Neuron (in vitro differentiated cells): ENCODE results near the gene ROGDI.

Experiments
- H2AFZ ChIP-seq: one replicate; pipeline ENCODE4 v1.6.1; 2013; ENCODE audit warnings: low read depth, mild to moderate bottlenecking, inconsistent platforms, low read length, moderate library complexity
- H3K27me3 ChIP-seq: one replicate; pipeline ENCODE4 v1.6.1; 2013; ENCODE audit warnings: low read length; ENCODE audit not compliant: insufficient read depth
- H3K36me3 ChIP-seq: one replicate; pipeline ENCODE4 v1.6.1; 2013; ENCODE audit warnings: low read length; ENCODE audit not compliant: insufficient read depth
- H3K4me1 ChIP-seq: one replicate; pipeline ENCODE4 v1.6.1; 2013; ENCODE audit warnings: low read length; ENCODE audit not compliant: insufficient read depth
- H3K4me3 ChIP-seq: 2 replicates; pipeline ENCODE4 v1.5.1; 2013; ENCODE audit warnings: mild to moderate bottlenecking, low read length, moderate library complexity
- H3K9me3 ChIP-seq: one replicate; pipeline ENCODE4 v1.6.1; 2013; ENCODE audit warnings: low read length

The ROGDI gene

GRCh38 chr16:4831616-4832015 is 29.2 kb upstream of the ROGDI start:
- Histone ChIP-seq H3K4me3 (no peak overlapping the region), H2AFZ (no peak overlapping the region), H3K27me3 (no peaks in the 10 kb centered on the region), H3K4me1 (peaks cover 4% of the 10 kb centered on the region), H3K9me3 (no peaks in the 10 kb centered on the region), H3K36me3 (peaks cover 73% of the 10 kb centered on the region)

DNA sequence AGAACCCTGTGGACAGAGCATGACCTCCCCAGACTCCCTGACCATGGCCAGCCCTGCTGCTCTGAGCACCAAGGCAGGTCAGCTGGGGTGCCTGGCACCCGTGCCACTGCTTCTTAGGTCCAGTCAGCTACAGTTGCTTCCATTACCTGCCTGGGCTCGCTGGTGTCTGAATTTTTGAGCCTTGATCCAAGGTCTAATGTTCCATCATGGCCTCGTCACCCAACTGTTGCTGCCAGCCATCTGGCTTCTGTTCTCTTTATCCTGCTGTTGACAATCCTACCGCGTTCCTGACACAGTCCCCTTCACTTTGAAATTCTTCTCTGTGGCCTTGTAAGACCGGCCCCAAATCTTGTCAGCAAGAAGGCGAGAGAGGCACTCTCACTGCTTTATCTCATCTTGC is 28.0 kb upstream of the ROGDI start:
- Histone ChIP-seq H3K27me3 (no peaks in the 10 kb centered on the region), H3K36me3 (peaks cover 71% of the 10 kb centered on the region), H2AFZ (no peak overlapping the region), H3K4me3 (no peak overlapping the region), H3K4me1 (peaks cover 4% of the 10 kb centered on the region), H3K9me3 (no peaks in the 10 kb centered on the region)

GRCh38 chr16:4828567-4829321 is 26.3 kb upstream of the ROGDI start:
- H3K27me3 ChIP-seq = no peaks in the 10 kb centered on the region
- peaks cover 4% of the 10 kb centered on the region for H3K4me1 ChIP-seq
- H3K36me3 ChIP-seq = peaks cover 81% of the 10 kb centered on the region
- H3K4me3 ChIP-seq = no peak overlapping the region
- no peak overlapping the region for H2AFZ ChIP-seq
- H3K9me3 ChIP-seq = no peaks in the 10 kb centered on the region

- Histone ChIP-seq H3K36me3 (peaks cover 78% of the 10 kb centered on the region), H3K9me3 (no peaks in the 10 kb centered on the region), H2AFZ (no peak overlapping the region), H3K4me1 (peaks cover 4% of the 10 kb centered on the region), H3K27me3 (no peaks in the 10 kb centered on the region), H3K4me3 (no peak overlapping the region)
Observed at GRCh38 chr16:4826980-4827379, 24.5 kb upstream of the ROGDI start.

DNA sequence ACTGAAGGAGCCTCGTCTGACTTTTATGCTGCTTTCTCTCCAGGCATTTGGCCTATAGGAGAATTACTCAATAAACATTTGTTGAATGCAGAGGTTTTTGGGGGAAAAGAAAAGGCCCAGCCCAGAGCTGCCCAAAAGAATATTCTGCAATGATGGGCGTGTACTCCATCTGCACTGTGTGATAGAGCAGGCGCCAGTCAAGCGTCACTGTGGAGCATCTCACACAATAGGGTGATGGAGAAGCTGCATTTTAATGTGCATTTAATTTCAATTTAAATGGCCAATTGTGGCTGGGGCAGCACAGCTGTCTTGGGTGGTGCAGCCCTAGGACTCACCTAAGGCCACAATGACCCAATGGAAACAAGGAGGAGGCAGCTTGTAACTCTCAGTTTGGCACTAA is 24.1 kb upstream of the ROGDI start:
- Histone ChIP-seq H3K4me3 (no peak overlapping the region), H2AFZ (no peak overlapping the region), H3K4me1 (peaks cover 4% of the 10 kb centered on the region), H3K9me3 (no peaks in the 10 kb centered on the region), H3K27me3 (no peaks in the 10 kb centered on the region), H3K36me3 (peaks cover 78% of the 10 kb centered on the region)

DNA sequence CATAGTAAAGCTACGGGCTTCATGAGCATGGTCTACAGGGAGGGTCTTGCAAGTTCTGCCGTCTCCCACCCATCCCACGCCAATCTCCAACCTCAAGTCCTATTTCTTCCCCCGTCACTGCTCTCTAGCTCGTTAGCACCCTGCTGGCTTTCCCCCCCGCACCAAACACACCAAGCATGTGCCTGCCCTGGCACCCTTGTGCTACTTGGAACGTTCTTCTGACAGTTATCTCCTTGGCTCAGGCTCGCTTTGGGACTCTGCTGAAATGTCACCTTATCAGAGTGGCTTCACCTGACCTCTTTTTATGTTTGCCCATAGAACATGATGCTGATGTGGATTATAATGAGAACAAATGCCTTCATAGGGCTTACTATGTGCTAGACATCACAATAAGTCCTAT is 22.8 kb upstream of the ROGDI start:
- Histone ChIP-seq H3K4me1 (peaks cover 4% of the 10 kb centered on the region), H3K4me3 (no peak overlapping the region), H2AFZ (no peak overlapping the region), H3K9me3 (no peaks in the 10 kb centered on the region), H3K27me3 (no peaks in the 10 kb centered on the region), H3K36me3 (peaks cover 78% of the 10 kb centered on the region)

- H3K36me3 ChIP-seq = peaks cover 75% of the 10 kb centered on the region
- no peak overlapping the region for H3K4me3 ChIP-seq
- no peaks in the 10 kb centered on the region for H3K27me3 ChIP-seq
- no peaks in the 10 kb centered on the region for H3K4me1 ChIP-seq
- no peak overlapping the region for H2AFZ ChIP-seq
- H3K9me3 ChIP-seq = no peaks in the 10 kb centered on the region
Observed at GRCh38 chr16:4820652-4821051, 18.2 kb upstream of the ROGDI start.

DNA sequence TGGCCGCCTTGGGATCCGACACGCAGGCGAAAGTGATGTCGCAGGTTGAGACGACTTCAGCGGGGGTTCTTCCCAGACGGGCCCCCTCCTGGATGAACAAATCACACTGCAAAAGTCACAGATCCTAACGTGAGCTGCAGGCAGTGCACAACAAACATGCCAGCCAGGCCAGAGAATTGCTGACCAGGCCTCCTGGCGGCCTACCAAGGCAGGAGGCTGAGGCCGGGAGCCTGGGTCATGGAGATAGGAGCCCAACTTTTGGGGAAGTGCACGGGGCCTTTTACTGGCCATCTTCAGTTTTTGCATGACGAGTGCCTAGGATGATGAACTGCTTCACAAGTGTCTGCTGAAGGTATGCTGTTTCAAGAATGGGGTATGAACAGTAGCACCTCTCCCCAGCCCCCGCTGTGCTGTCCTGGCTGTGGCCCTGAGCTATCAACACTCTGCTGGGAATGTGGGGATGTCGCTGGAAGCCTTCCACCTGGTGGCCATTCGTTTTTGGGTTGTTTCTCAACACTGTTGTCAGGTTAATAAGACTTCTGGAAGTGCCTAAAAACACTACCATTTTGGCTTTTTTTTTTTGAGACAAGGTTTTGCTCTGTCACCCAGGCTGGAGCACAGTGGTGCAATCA is 12.2 kb upstream of the ROGDI start:
- Histone ChIP-seq H3K4me3 (no peak overlapping the region), H3K9me3 (peaks cover 3% of the 10 kb centered on the region), H3K36me3 (peaks cover 68% of the 10 kb centered on the region), H3K27me3 (no peaks in the 10 kb centered on the region), H3K4me1 (no peaks in the 10 kb centered on the region), H2AFZ (no peak overlapping the region)

DNA sequence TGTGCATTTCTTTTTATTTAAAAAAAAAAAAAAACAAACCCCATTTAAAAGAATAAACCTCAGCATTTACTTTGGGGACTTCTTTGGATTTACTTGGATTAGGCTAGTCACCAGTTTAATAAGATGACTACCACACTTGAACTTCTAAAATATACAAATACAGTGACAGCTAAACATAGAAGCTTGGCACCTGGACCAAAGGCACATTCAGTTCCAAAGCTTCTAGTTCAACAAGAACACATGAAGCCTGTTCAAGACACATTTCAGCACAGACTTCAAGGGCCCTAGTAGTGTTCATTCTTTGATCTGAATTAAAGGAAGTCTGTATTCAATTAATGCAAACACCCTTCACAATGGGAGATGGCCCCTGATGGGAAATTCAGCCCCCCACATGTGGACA is 11.6 kb upstream of the ROGDI start:
- Histone ChIP-seq H3K9me3 (peaks cover 3% of the 10 kb centered on the region), H3K4me3 (no peak overlapping the region), H3K27me3 (no peaks in the 10 kb centered on the region), H3K36me3 (peaks cover 66% of the 10 kb centered on the region), H3K4me1 (no peaks in the 10 kb centered on the region), H2AFZ (no peak overlapping the region)

- no peaks in the 10 kb centered on the region for H3K27me3 ChIP-seq
- H2AFZ ChIP-seq = no peak overlapping the region
- H3K36me3 ChIP-seq = peaks cover 67% of the 10 kb centered on the region
- H3K4me3 ChIP-seq = no peak overlapping the region
- peaks cover 3% of the 10 kb centered on the region for H3K9me3 ChIP-seq
- H3K4me1 ChIP-seq = no peaks in the 10 kb centered on the region
Observed at GRCh38 chr16:4813251-4814003, 11.0 kb upstream of the ROGDI start.

GRCh38 chr16:4811773-4812172 is 9.3 kb upstream of the ROGDI start:
- H3K4me1 ChIP-seq = no peaks in the 10 kb centered on the region
- H3K9me3 ChIP-seq = peaks cover 3% of the 10 kb centered on the region
- H3K36me3 ChIP-seq = peaks cover 68% of the 10 kb centered on the region
- no peak overlapping the region for H3K4me3 ChIP-seq
- no peaks in the 10 kb centered on the region for H3K27me3 ChIP-seq
- no peak overlapping the region for H2AFZ ChIP-seq

DNA sequence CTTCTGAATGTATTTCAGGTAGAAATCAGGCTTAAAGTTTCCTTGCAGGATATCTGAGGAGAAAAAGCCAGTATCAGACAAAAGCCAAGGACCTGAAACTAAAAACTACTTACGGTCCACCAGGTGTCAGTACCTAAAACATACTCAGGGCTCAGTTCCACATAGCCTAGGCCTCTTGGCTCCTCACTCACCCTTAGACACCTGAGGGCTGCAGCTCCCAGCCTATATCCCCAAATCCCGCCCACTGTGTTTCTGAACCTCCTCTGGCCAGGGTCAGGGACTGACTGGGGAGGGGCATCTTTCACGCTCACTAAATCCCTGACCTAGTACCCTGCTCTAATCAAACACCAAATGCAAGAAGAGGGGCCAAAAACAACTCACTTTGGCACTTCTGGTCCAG is 8.8 kb upstream of the ROGDI start:
- no peak overlapping the region for H3K4me3 ChIP-seq
- H2AFZ ChIP-seq = no peak overlapping the region
- peaks cover 3% of the 10 kb centered on the region for H3K9me3 ChIP-seq
- H3K27me3 ChIP-seq = no peaks in the 10 kb centered on the region
- H3K36me3 ChIP-seq = peaks cover 71% of the 10 kb centered on the region
- no peaks in the 10 kb centered on the region for H3K4me1 ChIP-seq

DNA sequence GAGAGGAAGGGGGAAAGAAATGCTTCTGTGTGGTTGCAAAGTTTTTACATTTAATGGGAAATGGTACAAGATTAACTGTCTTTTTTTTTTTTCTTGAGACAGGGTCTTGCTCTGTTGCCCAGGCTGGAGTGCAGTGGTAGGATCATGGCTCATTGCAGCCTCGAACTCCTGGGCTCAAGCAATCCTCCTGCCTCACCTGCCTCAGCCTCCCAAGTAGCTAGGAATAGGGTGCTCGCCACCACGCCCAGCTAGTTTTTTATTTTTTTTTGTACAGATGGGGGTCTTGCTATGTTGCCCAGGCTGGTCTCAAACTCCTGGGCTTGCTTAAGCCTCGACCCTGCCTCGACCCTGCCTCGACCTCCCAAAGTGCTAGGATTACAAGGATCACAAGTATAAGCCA is 3.8 kb upstream of the ROGDI start:
- Histone ChIP-seq H2AFZ (no peak overlapping the region), H3K4me3 (no peak overlapping the region), H3K36me3 (peaks cover 54% of the 10 kb centered on the region), H3K4me1 (peaks cover 18% of the 10 kb centered on the region), H3K27me3 (no peaks in the 10 kb centered on the region), H3K9me3 (no peaks in the 10 kb centered on the region)
